Nephron progenitor cell (in vitro differentiated cells): ENCODE results near the gene BABAM2.

Experiments
- DNase-seq: peaks from one replicate; pipeline ENCODE4 v3.0.0; 2021
- H3K27ac Mint-ChIP-seq: 2 replicates; pipeline ENCODE4 v1.8.0; 2021; ENCODE audit warnings: mild to moderate bottlenecking, moderate library complexity, mixed read lengths
- H3K27me3 Mint-ChIP-seq: 2 replicates; pipeline ENCODE4 v1.8.0; 2021; ENCODE audit warnings: mild to moderate bottlenecking, low read depth, mixed read lengths; ENCODE audit not compliant: poor library complexity
- H3K36me3 Mint-ChIP-seq: 2 replicates; pipeline ENCODE4 v1.8.0; 2021; ENCODE audit warnings: low read depth, mixed read lengths
- H3K4me1 Mint-ChIP-seq: 2 replicates; pipeline ENCODE4 v1.8.0; 2021; ENCODE audit warnings: mixed read lengths
- H3K4me3 Mint-ChIP-seq: 2 replicates; pipeline ENCODE4 v1.8.0; 2021; ENCODE audit warnings: mild to moderate bottlenecking, moderate library complexity, mixed read lengths
- H3K9me3 Mint-ChIP-seq: 2 replicates; pipeline ENCODE4 v1.8.0; 2021; ENCODE audit warnings: mild to moderate bottlenecking, moderate library complexity, mixed read lengths
- CTCF ChIP-seq: fragments of 200-600 bp; sonication (generic); IDR thresholded peaks from 2 replicates; pipeline ENCODE4 v1.5.0; 2021; ENCODE audit warnings: antibody characterized with exemption

Gene BABAM2

GRCh38 chr2:28381225-28382180 is 491.0 kb downstream of the BABAM2 start:
- no peaks in the 10 kb centered on the region for H3K9me3 Mint-ChIP-seq
- peaks cover 8% of the 10 kb centered on the region for H3K27me3 Mint-ChIP-seq
- H3K4me1 Mint-ChIP-seq = peaks cover 19% of the 10 kb centered on the region
- no peak for TF ChIP-seq CTCF
- DNase-seq = no peak
- no peaks in the 10 kb centered on the region for H3K36me3 Mint-ChIP-seq
- no peak overlapping the region for H3K4me3 Mint-ChIP-seq
- peak overlapping the region; percentile 74 for H3K27ac Mint-ChIP-seq

GRCh38 chr2:28382755-28383154 is 492.2 kb downstream of the BABAM2 start:
- no peaks in the 10 kb centered on the region for H3K36me3 Mint-ChIP-seq
- H3K9me3 Mint-ChIP-seq = no peaks in the 10 kb centered on the region
- no peak for DNase-seq
- H3K4me1 Mint-ChIP-seq = peaks cover 19% of the 10 kb centered on the region
- H3K27ac Mint-ChIP-seq = peak overlapping the region; percentile 16
- peaks cover 8% of the 10 kb centered on the region for H3K27me3 Mint-ChIP-seq
- H3K4me3 Mint-ChIP-seq = no peak overlapping the region
- no peak for TF ChIP-seq CTCF

GRCh38 chr2:28387082-28387960 is 496.8 kb downstream of the BABAM2 start:
- DNase-seq = no peak
- Mint-ChIP-seq H3K27ac (no peak overlapping the region), H3K4me3 (no peak overlapping the region)

More at GRCh38 chr2:28387082-28387960, 496.8 kb downstream of the BABAM2 start:
- H3K27me3 Mint-ChIP-seq = peaks cover 7% of the 10 kb centered on the region
- H3K36me3 Mint-ChIP-seq = no peaks in the 10 kb centered on the region
- peaks cover 31% of the 10 kb centered on the region for H3K4me1 Mint-ChIP-seq
- no peaks in the 10 kb centered on the region for H3K9me3 Mint-ChIP-seq
- no peak for TF ChIP-seq CTCF
